SH-SY5Y (cell line): ENCODE data around the gene KLK1.

Experiments
- GATA2 ChIP-seq: IDR thresholded peaks from 2 replicates; pipeline ENCODE4 v1.6.1; 2011; ENCODE audit warnings: mild to moderate bottlenecking, low read depth, low read length
- GATA3 ChIP-seq: IDR thresholded peaks from 2 replicates; pipeline ENCODE4 v1.6.1; 2011; ENCODE audit warnings: low read depth, mild to moderate bottlenecking, low read length, moderate library complexity

DNA sequence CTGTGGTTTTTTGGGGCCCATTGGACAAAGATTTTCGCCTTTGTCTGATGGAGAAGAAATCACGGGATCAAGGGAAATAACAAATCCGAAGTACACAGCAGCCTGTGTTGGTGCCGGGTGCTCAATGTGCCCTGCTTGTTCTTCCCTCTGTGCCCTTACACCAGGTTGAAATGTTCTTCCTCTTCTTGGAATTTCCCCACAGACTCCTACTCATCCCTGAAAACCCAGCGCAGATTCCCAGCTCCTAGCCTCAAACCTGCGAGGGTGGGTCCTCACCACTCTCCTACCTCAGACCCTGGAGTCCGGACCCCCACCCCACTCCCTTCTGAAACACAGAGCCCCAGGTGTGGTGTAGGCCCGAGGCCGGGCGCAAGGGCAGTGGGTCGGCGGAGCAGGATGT is 38.3 kb downstream of the KLK1 start:
- TF ChIP-seq GATA3 (no peak), GATA2 (no peak)
